GM23338 (cell line): ENCODE results near the gene NEDD1. TPM values are rescaled to one million over a fixed set of nuclear protein-coding genes. Genes with fewer than 3 reads are reported as not detected.

ENCODE experiments used
- ATAC-seq: fragments of 200-7000 bp; cut with Tn5 transposase; 3 replicates; pipeline ENCODE4 v1.9.1; 2020
- DNase-seq: peaks from one replicate; pipeline ENCODE4 v3.0.0-alpha.2; 2015; ENCODE audit warnings: low spot score
- H2AFZ ChIP-seq: fragments of 200-600 bp; sonication (generic); 2 replicates; pipeline ENCODE4 v1.8.0; 2016; ENCODE audit warnings: antibody characterized with exemption, mild to moderate bottlenecking, moderate library complexity
- H3F3A ChIP-seq: fragments of 200-600 bp; sonication (generic); replicated peaks from 2 replicates; pipeline ENCODE4 v1.8.0; 2017; ENCODE audit warnings: antibody characterized with exemption, mixed run types, low read depth
- H3K27ac ChIP-seq: fragments of 200-600 bp; sonication (generic); 2 replicates; pipeline ENCODE4 v1.6.1; 2016; ENCODE audit warnings: low read depth
- H3K27me3 ChIP-seq: fragments of 200-600 bp; sonication (generic); 2 replicates; pipeline ENCODE4 v1.8.0; 2016; ENCODE audit warnings: mild to moderate bottlenecking, mixed run types, moderate library complexity; ENCODE audit not compliant: insufficient read depth
- H3K36me3 ChIP-seq: fragments of 200-600 bp; sonication (generic); 2 replicates; pipeline ENCODE4 v1.8.0; 2016; ENCODE audit warnings: mild to moderate bottlenecking; ENCODE audit not compliant: insufficient read depth
- H3K4me1 ChIP-seq: fragments of 200-600 bp; sonication (generic); 2 replicates; pipeline ENCODE4 v1.8.0; 2016; ENCODE audit warnings: mild to moderate bottlenecking, moderate library complexity; ENCODE audit not compliant: insufficient read depth
- H3K4me2 ChIP-seq: fragments of 200-600 bp; sonication (generic); 2 replicates; pipeline ENCODE4 v1.7.1; 2017; ENCODE audit warnings: mixed run types
- H3K4me3 ChIP-seq: fragments of 200-600 bp; sonication (generic); 2 replicates; pipeline ENCODE4 v1.6.1; 2016; ENCODE audit warnings: mixed run types
- H3K79me2 ChIP-seq: fragments of 200-600 bp; sonication (generic); replicated peaks from 2 replicates; pipeline ENCODE4 v1.8.0; 2017; ENCODE audit warnings: mild to moderate bottlenecking; ENCODE audit not compliant: insufficient read depth
- H3K9me2 ChIP-seq: fragments of 200-600 bp; sonication (generic); 2 replicates; pipeline ENCODE4 v1.8.0; 2017; ENCODE audit not compliant: insufficient read depth
- H4K20me1 ChIP-seq: fragments of 200-600 bp; sonication (generic); replicated peaks from 2 replicates; pipeline ENCODE4 v1.8.0; 2017; ENCODE audit warnings: mild to moderate bottlenecking; ENCODE audit not compliant: insufficient read depth
- H3K27ac Mint-ChIP-seq: 2 replicates; pipeline ENCODE4 v1.8.0; 2020; ENCODE audit warnings: inconsistent platforms, mild to moderate bottlenecking, moderate library complexity, mixed read lengths
- H3K27me3 Mint-ChIP-seq: 3 replicates; pipeline ENCODE4 v1.8.0; 2022; ENCODE audit warnings: low read depth, mild to moderate bottlenecking, moderate library complexity, mixed read lengths, inconsistent platforms; ENCODE audit not compliant: insufficient read depth, poor library complexity
- H3K36me3 Mint-ChIP-seq: 3 replicates; pipeline ENCODE4 v1.8.0; 2021; ENCODE audit warnings: low read depth, mild to moderate bottlenecking, inconsistent platforms, moderate library complexity, mixed read lengths
- H3K4me1 Mint-ChIP-seq: 3 replicates; pipeline ENCODE4 v1.8.0; 2020; ENCODE audit warnings: mild to moderate bottlenecking, inconsistent platforms, mixed read lengths
- H3K4me3 Mint-ChIP-seq: 3 replicates; pipeline ENCODE4 v1.8.0; 2021; ENCODE audit warnings: moderate library complexity, mild to moderate bottlenecking, inconsistent platforms, mixed read lengths
- H3K9me3 Mint-ChIP-seq: 3 replicates; pipeline ENCODE4 v1.8.0; 2020; ENCODE audit warnings: moderate library complexity, mild to moderate bottlenecking, inconsistent platforms, mixed read lengths
- CREB1 ChIP-seq: fragments of 250-450 bp; sonication (Bioruptor Pico); IDR thresholded peaks from 2 replicates; pipeline ENCODE4 v1.5.0; 2020; ENCODE audit warnings: low read depth, mild to moderate bottlenecking, moderate library complexity
- CTCF ChIP-seq, 2 experiments: fragments of 200-600 bp in 1 of 2; sonication (generic) in 1 of 2; conservative IDR thresholded peaks; 2 replicates each; pipeline versions ENCODE4 v1.5.1 to v1.6.1; 2016 to 2017; ENCODE audit warnings: antibody characterized with exemption in 2 of 2, low read depth in 2 of 2, mild to moderate bottlenecking in 2 of 2, moderate library complexity in 1 of 2
- ETS1 ChIP-seq: IDR thresholded peaks from 2 replicates; pipeline ENCODE4 v1.6.1; 2016; ENCODE audit warnings: antibody characterized with exemption
- EZH2 ChIP-seq: fragments of 200-600 bp; sonication (generic); IDR thresholded peaks from one replicate; pipeline ENCODE4 v1.8.0; 2017; ENCODE audit warnings: antibody characterized with exemption, mild to moderate bottlenecking, low read depth; ENCODE audit not compliant: unreplicated experiment
- EZH2phosphoT487 ChIP-seq: fragments of 200-600 bp; sonication (generic); IDR thresholded peaks from one replicate; pipeline ENCODE4 v1.8.1; 2018; ENCODE audit warnings: antibody characterized with exemption; ENCODE audit not compliant: unreplicated experiment
- JUNB ChIP-seq: IDR thresholded peaks from one replicate; pipeline ENCODE4 v1.6.1; 2016; ENCODE audit warnings: antibody characterized with exemption; ENCODE audit not compliant: unreplicated experiment
- NANOG ChIP-seq: IDR thresholded peaks from 2 replicates; pipeline ENCODE4 v1.6.1; 2016; ENCODE audit warnings: antibody characterized with exemption, borderline replicate concordance
- POLR2AphosphoS5 ChIP-seq: IDR thresholded peaks from 2 replicates; pipeline ENCODE4 v1.6.1; 2016; ENCODE audit warnings: antibody characterized with exemption, low read depth
- REST ChIP-seq: IDR thresholded peaks from one replicate; pipeline ENCODE4 v1.6.1; 2018; ENCODE audit warnings: antibody characterized with exemption; ENCODE audit not compliant: unreplicated experiment
- STAT1 ChIP-seq: IDR thresholded peaks from one replicate; pipeline ENCODE4 v1.6.1; 2016; ENCODE audit warnings: antibody characterized with exemption; ENCODE audit not compliant: unreplicated experiment
- ZNF114 ChIP-seq: fragments of 250-450 bp; sonication (Bioruptor Pico); IDR thresholded peaks from 2 replicates; pipeline ENCODE4 v1.5.0; 2020; ENCODE audit warnings: mild to moderate bottlenecking, moderate library complexity
- ZNF331 ChIP-seq: fragments of 250-450 bp; sonication (Bioruptor Pico); IDR thresholded peaks from 2 replicates; pipeline ENCODE4 v1.5.0; 2020; ENCODE audit warnings: low read depth, mild to moderate bottlenecking, moderate library complexity
- polyA plus RNA-seq: library from polyadenylated mRNA; unstranded; fragments of >200 nt; fragmentation: Nextera tagmentation; extraction: Ambion mirVana; gene quantifications from 2 replicates; pipeline ENCODE4 v1.2.1, GENCODE V29; 2016
- total RNA-seq: library from RNA; depleted of rRNA; stranded (reverse); fragments of >200 nt; shearing (Covaris generic); gene quantifications from 2 replicates; pipeline ENCODE4 v1.2.3, GENCODE V29; 2014

Gene NEDD1
- total and polyA plus RNA-seq, 2 experiments from 2014 or later = 16.0 to 35.8 TPM

DNA sequence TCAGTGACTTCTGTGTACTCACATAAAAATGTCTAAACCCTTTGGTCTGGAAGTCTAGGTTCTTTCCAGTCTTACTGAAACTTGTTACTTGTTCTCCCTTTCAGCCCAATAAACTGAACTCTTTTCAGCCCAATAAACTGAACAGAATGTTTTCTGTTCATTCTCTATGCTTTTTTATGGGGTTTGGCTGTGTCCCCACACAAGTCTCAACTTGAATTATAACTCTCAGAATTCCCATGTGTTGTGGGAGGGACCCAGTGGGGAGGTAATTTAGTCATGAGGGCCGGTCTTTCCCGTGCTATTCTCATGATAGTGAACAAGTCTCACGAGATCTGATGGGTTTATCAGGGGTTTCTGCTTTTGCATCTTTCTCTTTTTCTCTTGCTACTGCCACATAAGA lies 15.0 kb upstream of the NEDD1 start:
- Mint-ChIP-seq H3K27me3 (no peaks in the 10 kb centered on the region), H3K9me3 (peaks cover 17% of the 10 kb centered on the region), H3K27ac (no peak overlapping the region), H3K4me1 (peaks cover 4% of the 10 kb centered on the region; the same call in 1 of the 3 replicates), H3K36me3 (peaks cover 13% of the 10 kb centered on the region; the same call in 2 of the 3 replicates), H3K4me3 (no peak overlapping the region)
- no peak overlapping the region for H3K4me2 ChIP-seq
- no peaks in the 10 kb centered on the region; the same call in 1 of the 2 replicates for H3K36me3 ChIP-seq
- H3K9me2 ChIP-seq = peaks cover 4% of the 10 kb centered on the region
- H3F3A ChIP-seq = no peaks in the 10 kb centered on the region
- H3K4me1 ChIP-seq = no peaks in the 10 kb centered on the region
- H3K4me3 ChIP-seq = no peak overlapping the region
- H3K27ac ChIP-seq = no peak overlapping the region
- no peaks in the 10 kb centered on the region for H3K79me2 ChIP-seq
- DNase-seq = no peak
- TF ChIP-seq STAT1 (no peak), NANOG (no peak), CTCF (conservative IDR thresholded peaks at IDR 0.05; ENCODE audit: low read depth in 2 of 2) (no peak), JUNB (no peak), REST (no peak), ETS1 (no peak), POLR2AphosphoS5 (no peak), EZH2phosphoT487 (no peak), EZH2 (no peak)
- H3K27me3 ChIP-seq = no peaks in the 10 kb centered on the region
- no peaks in the 10 kb centered on the region for H4K20me1 ChIP-seq
- ATAC-seq = no peak
- no peak overlapping the region for H2AFZ ChIP-seq

- no peaks in the 10 kb centered on the region for H3K27me3 ChIP-seq
- H3K27ac ChIP-seq = no peak overlapping the region
- H4K20me1 ChIP-seq = no peaks in the 10 kb centered on the region
- Mint-ChIP-seq H3K27ac (no peak overlapping the region), H3K27me3 (peaks cover 2% of the 10 kb centered on the region), H3K36me3 (peaks cover 12% of the 10 kb centered on the region; the same call in 2 of the 3 replicates), H3K4me1 (no peaks in the 10 kb centered on the region), H3K9me3 (peaks cover 16% of the 10 kb centered on the region), H3K4me3 (no peak overlapping the region)
- no peak overlapping the region for H3K4me3 ChIP-seq
- no peaks in the 10 kb centered on the region for H3K79me2 ChIP-seq
- H3K4me2 ChIP-seq = no peak overlapping the region
- H2AFZ ChIP-seq = no peak overlapping the region
- no peaks in the 10 kb centered on the region for H3K4me1 ChIP-seq
- DNase-seq = no peak
- no peaks in the 10 kb centered on the region; the same call in 1 of the 2 replicates for H3K36me3 ChIP-seq
- H3F3A ChIP-seq = no peaks in the 10 kb centered on the region
- H3K9me2 ChIP-seq = peaks cover 10% of the 10 kb centered on the region
- ATAC-seq = no peak
- TF ChIP-seq ZNF331 (CRISPR knock-in tag) = no peak
- no peak for TF ChIP-seq EZH2phosphoT487
- no peak for TF ChIP-seq CREB1 (CRISPR knock-in tag)
- no peak for TF ChIP-seq NANOG
- TF ChIP-seq POLR2AphosphoS5 = no peak
- no peak for TF ChIP-seq CTCF (conservative IDR thresholded peaks at IDR 0.05; ENCODE audit: low read depth in 2 of 2)
- TF ChIP-seq ZNF114 (CRISPR knock-in tag) = no peak
- no peak for TF ChIP-seq REST
- no peak for TF ChIP-seq EZH2
Measured at GRCh38 chr12:96897421-96897820, 9.6 kb upstream of the NEDD1 start.
